WTC11 (cell line): ENCODE measurements around the gene CCDC6. TPM values are rescaled to one million over a fixed set of nuclear protein-coding genes. Genes with fewer than 3 reads are reported as not detected.

Source experiments
- ATAC-seq: fragments of 200-7000 bp; cut with Tn5 transposase; 2 replicates; pipeline ENCODE4 v1.10.0; 2021; ENCODE audit warnings: mild to moderate bottlenecking, moderate library complexity
- CTCF ChIA-PET: fragments of 300-600 bp; sonication (Branson Sonifier 250); formaldehyde crosslinking; loops from one replicate; lab custom pipeline; 2021; ENCODE audit warnings: antibody characterized with exemption; lab: Charles Lee
- POLR2A ChIA-PET: fragments of 350-600 bp; sonication (Branson Sonifier 250); formaldehyde crosslinking; loops from one replicate; lab custom pipeline; 2021; ENCODE audit warnings: antibody characterized with exemption; lab: Charles Lee
- DNase-seq: peaks from one replicate; pipeline ENCODE4 v3.0.0; 2021; ENCODE audit warnings: low spot score
- H3K27ac Mint-ChIP-seq: 2 replicates; pipeline ENCODE4 v1.8.0; 2021; ENCODE audit warnings: mixed read lengths
- H3K27me3 Mint-ChIP-seq: 2 replicates; pipeline ENCODE4 v1.8.0; 2021; ENCODE audit warnings: low read depth, mild to moderate bottlenecking, moderate library complexity, mixed read lengths
- H3K36me3 Mint-ChIP-seq: 2 replicates; pipeline ENCODE4 v1.8.0; 2021; ENCODE audit warnings: mixed read lengths
- H3K4me1 Mint-ChIP-seq: 2 replicates; pipeline ENCODE4 v1.8.0; 2022; ENCODE audit warnings: mixed read lengths
- H3K4me3 Mint-ChIP-seq: 2 replicates; pipeline ENCODE4 v1.8.0; 2021; ENCODE audit warnings: mild to moderate bottlenecking, moderate library complexity, mixed read lengths
- H3K9me3 Mint-ChIP-seq: 2 replicates; pipeline ENCODE4 v1.8.0; 2021; ENCODE audit warnings: mixed read lengths
- ARID4B ChIP-seq: sonication (generic); formaldehyde crosslinking; IDR thresholded peaks from 2 replicates; pipeline ENCODE4 v1.8.0; 2023; ENCODE audit warnings: missing genetic modification reagents, mild to moderate bottlenecking, borderline replicate concordance
- ATF6 ChIP-seq: sonication (generic); formaldehyde crosslinking; IDR thresholded peaks from 2 replicates; pipeline ENCODE4 v1.8.1; 2023; ENCODE audit warnings: mild to moderate bottlenecking, missing genetic modification reagents
- CBFB ChIP-seq: sonication (generic); formaldehyde crosslinking; IDR thresholded peaks from 2 replicates; pipeline ENCODE4 v1.8.1; 2022; ENCODE audit warnings: mild to moderate bottlenecking, low read depth, missing genetic modification reagents
- ERG ChIP-seq: fragments of 250-450 bp; sonication (Bioruptor Pico); IDR thresholded peaks from 2 replicates; pipeline ENCODE4 v1.8.0; 2021; ENCODE audit warnings: mild to moderate bottlenecking
- GRHL2 ChIP-seq: fragments of 250-450 bp; sonication (Bioruptor Pico); IDR thresholded peaks from 2 replicates; pipeline ENCODE4 v1.8.0; 2022; ENCODE audit warnings: mild to moderate bottlenecking, moderate library complexity; ENCODE audit not compliant: insufficient replicate concordance, severe bottlenecking
- GTF2I ChIP-seq: fragments of 250-450 bp; sonication (Bioruptor Pico); conservative IDR thresholded peaks from 2 replicates; pipeline ENCODE4 v1.4.0; 2021; ENCODE audit warnings: mild to moderate bottlenecking
- IRF1 ChIP-seq: sonication (generic); formaldehyde crosslinking; IDR thresholded peaks from 2 replicates; pipeline ENCODE4 v1.8.0; 2023; ENCODE audit warnings: missing genetic modification reagents
- JAZF1 ChIP-seq: fragments of 250-450 bp; sonication (Bioruptor Pico); IDR thresholded peaks from 2 replicates; pipeline ENCODE4 v1.9.0; 2021; ENCODE audit warnings: moderate library complexity, mild to moderate bottlenecking, inconsistent platforms
- MYBL2 ChIP-seq: sonication (generic); formaldehyde crosslinking; IDR thresholded peaks from 2 replicates; pipeline ENCODE4 v1.8.1; 2023; ENCODE audit warnings: mild to moderate bottlenecking, moderate library complexity, missing genetic modification reagents
- NFYB ChIP-seq: sonication (generic); formaldehyde crosslinking; conservative IDR thresholded peaks from 2 replicates; pipeline ENCODE4 v1.8.0; 2022; ENCODE audit warnings: low read depth, missing genetic modification reagents
- RELA ChIP-seq: sonication (generic); formaldehyde crosslinking; IDR thresholded peaks from 2 replicates; pipeline ENCODE4 v1.8.1; 2022; ENCODE audit warnings: missing genetic modification reagents, mild to moderate bottlenecking, borderline replicate concordance
- SMAD3 ChIP-seq: sonication (generic); formaldehyde crosslinking; IDR thresholded peaks from 2 replicates; pipeline ENCODE4 v1.8.0; 2022; ENCODE audit warnings: missing genetic modification reagents, mild to moderate bottlenecking, borderline replicate concordance
- SMAD4 ChIP-seq: sonication (generic); formaldehyde crosslinking; IDR thresholded peaks from 2 replicates; pipeline ENCODE4 v1.8.0; 2022; ENCODE audit warnings: mild to moderate bottlenecking, missing genetic modification reagents
- TCF7 ChIP-seq: sonication (generic); formaldehyde crosslinking; IDR thresholded peaks from 2 replicates; pipeline ENCODE4 v1.8.0; 2022; ENCODE audit warnings: mild to moderate bottlenecking, low read depth, missing genetic modification reagents, moderate library complexity
- USF1 ChIP-seq: sonication (generic); formaldehyde crosslinking; IDR thresholded peaks from 2 replicates; pipeline ENCODE4 v1.8.0; 2022; ENCODE audit warnings: mild to moderate bottlenecking, missing genetic modification reagents
- ZNF219 ChIP-seq: sonication (generic); formaldehyde crosslinking; IDR thresholded peaks from 2 replicates; pipeline ENCODE4 v1.8.0; 2023; ENCODE audit warnings: missing genetic modification reagents, mild to moderate bottlenecking, borderline replicate concordance
- ZNF317 ChIP-seq: sonication (generic); formaldehyde crosslinking; IDR thresholded peaks from 2 replicates; pipeline ENCODE4 v1.8.1; 2023; ENCODE audit warnings: low read depth, mild to moderate bottlenecking, moderate library complexity, missing genetic modification reagents, borderline replicate concordance
- ZNF532 ChIP-seq: fragments of 250-450 bp; sonication (Bioruptor Pico); IDR thresholded peaks from 2 replicates; pipeline ENCODE4 v1.9.0; 2021; ENCODE audit warnings: mild to moderate bottlenecking, borderline replicate concordance
- total RNA-seq: library from RNA; stranded (reverse); gene quantifications from 3 replicates; pipeline ENCODE4 v1.2.3, GENCODE V29; 2021
- TF ChIP-seq, protein P1 (sequence below): sonication (generic); formaldehyde crosslinking; IDR thresholded peaks from 2 replicates; pipeline ENCODE4 v1.8.0; 2022; ENCODE audit warnings: mild to moderate bottlenecking, missing genetic modification reagents
- TF ChIP-seq, protein P2 (sequence below): sonication (generic); formaldehyde crosslinking; IDR thresholded peaks from 2 replicates; pipeline ENCODE4 v1.8.1; 2022; ENCODE audit warnings: mild to moderate bottlenecking, missing genetic modification reagents, moderate library complexity, borderline replicate concordance

Gene CCDC6
- total RNA-seq, 1 experiment from 2014 or later = 55.2 TPM

DNA sequence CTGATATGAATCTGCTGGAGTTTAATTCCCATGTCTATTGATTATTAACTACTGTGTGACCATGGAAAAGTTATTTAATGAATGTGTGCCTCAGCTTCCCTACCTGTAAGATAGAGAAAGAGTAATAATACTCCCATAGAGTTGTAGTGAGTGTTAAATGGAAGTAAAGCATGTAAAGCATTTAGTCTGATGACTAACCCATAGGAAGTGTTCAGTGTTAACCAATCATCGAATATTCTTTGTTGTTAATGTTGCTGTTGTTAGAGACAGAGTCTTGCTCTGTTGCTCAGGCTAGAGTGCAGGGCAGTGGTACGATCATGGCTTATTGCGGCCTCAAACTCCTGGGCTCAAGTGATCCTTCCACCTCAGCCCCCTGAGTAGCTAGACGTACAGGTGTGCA is 36.2 kb upstream of the CCDC6 start:
- TF ChIP-seq NFYB (CRISPR knock-in tag) = no peak
- TF ChIP-seq GTF2I = no peak
- no peak for TF ChIP-seq ZNF317 (CRISPR knock-in tag)
- TF ChIP-seq ZNF532 (CRISPR knock-in tag) = no peak
- no peak for TF ChIP-seq IRF1 (CRISPR knock-in tag)
- TF ChIP-seq MYBL2 (CRISPR knock-in tag) = no peak
- no peak for TF ChIP-seq CBFB
- no peak for TF ChIP-seq TCF7
- TF ChIP-seq USF1 = no peak
- TF ChIP-seq RELA = no peak
- no peak for TF ChIP-seq ERG (CRISPR knock-in tag)
- TF ChIP-seq, protein P1, sequence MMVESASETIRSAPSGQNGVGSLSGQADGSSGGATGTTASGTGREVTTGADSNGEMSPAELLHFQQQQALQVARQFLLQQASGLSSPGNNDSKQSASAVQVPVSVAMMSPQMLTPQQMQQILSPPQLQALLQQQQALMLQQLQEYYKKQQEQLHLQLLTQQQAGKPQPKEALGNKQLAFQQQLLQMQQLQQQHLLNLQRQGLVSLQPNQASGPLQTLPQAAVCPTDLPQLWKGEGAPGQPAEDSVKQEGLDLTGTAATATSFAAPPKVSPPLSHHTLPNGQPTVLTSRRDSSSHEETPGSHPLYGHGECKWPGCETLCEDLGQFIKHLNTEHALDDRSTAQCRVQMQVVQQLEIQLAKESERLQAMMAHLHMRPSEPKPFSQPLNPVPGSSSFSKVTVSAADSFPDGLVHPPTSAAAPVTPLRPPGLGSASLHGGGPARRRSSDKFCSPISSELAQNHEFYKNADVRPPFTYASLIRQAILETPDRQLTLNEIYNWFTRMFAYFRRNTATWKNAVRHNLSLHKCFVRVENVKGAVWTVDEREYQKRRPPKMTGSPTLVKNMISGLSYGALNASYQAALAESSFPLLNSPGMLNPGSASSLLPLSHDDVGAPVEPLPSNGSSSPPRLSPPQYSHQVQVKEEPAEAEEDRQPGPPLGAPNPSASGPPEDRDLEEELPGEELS = no peak
- TF ChIP-seq JAZF1 = no peak
- no peak for TF ChIP-seq ARID4B (CRISPR knock-in tag)
- TF ChIP-seq, protein P2, sequence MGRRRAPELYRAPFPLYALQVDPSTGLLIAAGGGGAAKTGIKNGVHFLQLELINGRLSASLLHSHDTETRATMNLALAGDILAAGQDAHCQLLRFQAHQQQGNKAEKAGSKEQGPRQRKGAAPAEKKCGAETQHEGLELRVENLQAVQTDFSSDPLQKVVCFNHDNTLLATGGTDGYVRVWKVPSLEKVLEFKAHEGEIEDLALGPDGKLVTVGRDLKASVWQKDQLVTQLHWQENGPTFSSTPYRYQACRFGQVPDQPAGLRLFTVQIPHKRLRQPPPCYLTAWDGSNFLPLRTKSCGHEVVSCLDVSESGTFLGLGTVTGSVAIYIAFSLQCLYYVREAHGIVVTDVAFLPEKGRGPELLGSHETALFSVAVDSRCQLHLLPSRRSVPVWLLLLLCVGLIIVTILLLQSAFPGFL (CRISPR knock-in tag) = no peak
- no peak for TF ChIP-seq SMAD4
- no peak for TF ChIP-seq SMAD3 (CRISPR knock-in tag)
- no peak for TF ChIP-seq ATF6 (CRISPR knock-in tag)
- TF ChIP-seq ZNF219 (CRISPR knock-in tag) = no peak
- TF ChIP-seq GRHL2 = no peak
- Mint-ChIP-seq H3K27ac (no peak overlapping the region), H3K27me3 (no peaks in the 10 kb centered on the region), H3K36me3 (no peaks in the 10 kb centered on the region), H3K4me1 (peaks cover 31% of the 10 kb centered on the region), H3K9me3 (peaks cover 4% of the 10 kb centered on the region; the same call in 1 of the 2 replicates), H3K4me3 (no peak overlapping the region)
- ChIA-PET POLR2A (no interaction called here), CTCF (no interaction called here)
- ATAC-seq = no peak
- no peak for DNase-seq
